Measurements from ENCODE around the gene APOL6.
"Not testable (repeated sequence)": the region's sequence is repeated elsewhere in the genome, so short reads cannot be mapped to it uniquely, and the experiment has no call there.

Gene APOL6

DNA sequence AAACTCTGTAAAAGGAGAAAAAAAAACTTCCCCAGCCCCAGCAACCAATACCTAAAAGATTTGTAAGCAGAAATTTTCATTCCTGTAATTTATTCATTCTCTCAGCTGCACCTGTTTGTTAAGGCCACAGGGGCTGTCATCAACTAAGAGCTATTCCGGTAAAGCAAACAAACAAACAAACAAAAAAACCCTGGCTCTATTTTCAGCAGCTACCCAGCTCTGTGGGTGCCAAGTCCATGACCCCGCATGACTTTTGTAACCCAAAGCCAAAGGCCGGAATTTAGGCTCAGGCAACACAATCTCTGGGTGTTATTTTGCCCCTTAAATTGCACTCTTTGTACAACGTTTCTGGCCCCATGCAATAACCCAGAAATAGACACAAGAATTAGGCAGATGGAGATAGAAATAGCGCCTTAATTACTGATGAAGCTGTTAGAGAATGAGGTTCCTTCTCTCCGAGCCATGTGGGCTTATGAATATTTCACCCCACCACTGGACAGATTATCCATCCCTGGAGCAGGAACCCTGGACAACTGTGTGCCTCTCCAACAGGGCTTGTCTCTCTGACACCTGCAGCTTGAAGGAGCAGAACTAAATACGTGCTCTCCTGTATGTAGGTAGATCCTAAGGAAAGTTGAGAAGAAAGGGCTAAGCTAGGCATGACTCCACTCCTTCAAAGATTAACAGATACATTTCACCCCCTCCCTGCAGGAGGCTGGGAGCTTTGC, 29.4 kb downstream of the APOL6 start:
- DNase-seq (ENCODE audit: low spot score) = no peak

DNA sequence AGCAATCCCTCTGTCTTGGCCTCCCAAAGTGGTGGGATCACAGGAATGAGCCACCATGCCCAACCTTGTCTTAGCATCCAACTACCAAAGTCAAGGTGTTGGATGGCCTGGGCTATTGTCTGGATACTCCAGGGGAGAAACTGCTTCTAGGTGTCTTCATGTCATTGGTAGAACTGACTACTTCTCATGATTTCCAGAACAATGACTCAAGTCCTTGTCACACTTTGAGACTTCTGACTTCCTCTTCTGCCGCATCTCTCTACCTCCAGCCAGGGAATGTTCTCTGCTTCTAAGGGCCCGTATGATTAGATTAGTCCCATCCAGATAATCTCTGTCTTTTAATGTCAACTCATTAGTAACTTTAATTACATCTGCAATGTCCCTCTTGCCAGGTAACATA, 30.6 kb downstream of the APOL6 start:
- DNase-seq (ENCODE audit: low spot score) = no peak

DNA sequence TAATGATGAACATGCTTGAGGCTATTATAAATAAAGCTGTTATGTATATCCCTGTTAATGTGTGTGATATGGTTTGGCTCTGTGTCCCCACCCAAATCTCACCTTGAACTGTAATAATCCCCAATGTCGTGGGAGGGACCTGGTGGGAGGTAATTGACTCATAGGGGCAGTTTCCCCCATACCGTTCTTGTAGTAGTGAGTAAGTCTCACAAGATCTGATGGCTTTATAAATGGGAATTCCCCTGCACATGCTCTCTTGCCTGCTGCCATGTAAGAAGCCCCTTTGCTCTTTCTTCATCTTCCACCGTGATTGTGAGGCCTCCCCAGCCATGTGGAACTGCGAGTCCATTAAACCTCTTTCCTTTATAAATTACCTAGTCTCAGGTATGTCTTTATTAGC, 31.2 kb downstream of the APOL6 start:
- not testable (repeated sequence) for DNase-seq (ENCODE audit: low spot score)

DNA sequence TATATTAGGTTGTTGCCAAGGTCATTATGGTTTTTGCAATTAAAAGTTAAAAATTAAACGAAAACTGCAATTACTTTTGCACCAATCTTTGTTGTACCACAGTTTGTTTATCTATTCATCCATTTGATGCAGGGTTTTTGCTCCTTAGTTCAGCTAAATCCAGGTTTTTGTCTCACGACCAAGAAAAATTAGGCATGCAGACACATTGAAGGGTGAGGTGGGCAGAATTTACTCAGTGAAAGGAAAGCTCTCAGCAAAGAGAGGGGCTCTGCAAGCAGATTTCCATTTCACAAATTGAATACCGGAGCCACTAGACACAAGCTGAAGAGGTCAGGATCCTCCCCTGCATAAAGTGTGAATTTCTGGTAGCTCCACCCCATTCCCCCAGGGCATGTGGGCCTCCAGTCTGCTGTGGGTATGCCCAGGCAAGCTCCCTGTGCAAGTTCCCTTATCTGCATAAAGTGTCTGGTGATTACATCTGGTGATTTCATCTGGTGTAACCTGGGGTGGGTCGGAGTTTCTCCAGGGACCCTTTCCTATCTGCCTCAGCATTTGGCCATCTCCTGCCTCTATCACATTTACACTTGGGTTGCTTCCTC, 33.3 kb downstream of the APOL6 start:
- no peak for DNase-seq (ENCODE audit: low spot score)

DNA sequence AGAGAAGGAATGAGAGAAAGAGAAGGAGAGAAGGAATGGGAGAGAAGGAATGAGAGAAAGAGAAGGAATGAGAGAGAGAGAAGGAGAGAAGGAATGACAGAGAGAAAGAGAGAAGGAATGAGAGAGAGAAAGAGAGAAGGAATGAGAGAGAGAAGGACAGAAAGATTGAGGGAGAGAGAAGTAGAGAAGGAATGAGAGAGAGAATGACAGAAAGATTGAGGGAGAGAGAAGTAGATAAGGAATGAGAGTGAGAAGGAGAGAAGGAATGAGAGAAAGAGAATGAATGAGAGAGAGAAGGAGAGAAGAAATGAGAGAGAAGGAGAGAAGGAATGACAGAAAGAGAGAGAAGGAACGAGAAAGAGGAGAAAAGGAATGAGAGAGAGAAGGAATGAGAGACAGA, 35.3 kb downstream of the APOL6 start:
- DNase-seq (ENCODE audit: low spot score) = no peak

DNA sequence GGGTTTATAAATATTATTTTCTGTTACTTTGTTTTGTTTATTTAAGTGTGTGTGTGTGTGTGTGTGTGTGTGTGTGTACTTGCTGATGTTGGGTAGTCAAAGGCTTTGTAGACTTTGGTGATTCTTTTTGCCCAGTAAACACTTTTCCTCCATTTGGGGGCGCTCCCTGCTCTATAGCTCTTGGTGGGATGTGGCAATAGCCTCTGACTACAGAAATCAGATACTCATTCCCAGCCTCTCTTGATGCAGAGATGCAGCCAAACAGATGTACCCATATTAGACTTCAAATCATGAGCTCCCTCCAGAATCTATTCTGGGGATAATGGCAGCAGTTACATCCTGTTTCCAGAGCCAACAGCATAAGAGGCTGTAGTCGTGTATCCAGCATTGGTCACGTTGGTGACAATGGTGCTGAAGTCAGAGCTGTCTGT, 36.0 kb downstream of the APOL6 start:
- no peak for DNase-seq (ENCODE audit: low spot score)

DNA sequence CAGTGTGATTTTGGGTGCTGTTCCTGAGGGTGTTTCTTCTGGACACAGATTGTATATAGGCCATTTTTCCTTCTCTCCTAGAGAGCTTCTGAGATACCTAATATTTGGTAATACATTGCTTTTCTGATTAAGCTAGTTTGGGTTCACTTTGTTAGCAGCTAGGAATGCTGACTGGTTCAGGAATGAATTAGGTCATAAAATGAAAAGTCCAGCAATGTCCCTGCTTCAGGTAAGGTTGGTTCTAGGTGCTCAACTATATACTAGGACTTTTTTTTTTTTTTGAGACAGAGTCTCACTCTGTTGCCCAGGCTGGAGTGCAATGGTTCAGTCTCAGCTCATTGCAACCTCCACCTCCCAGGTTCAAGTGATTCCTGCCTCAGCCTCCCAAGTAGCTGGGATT, 36.5 kb downstream of the APOL6 start:
- DNase-seq (ENCODE audit: low spot score) = no peak

DNA sequence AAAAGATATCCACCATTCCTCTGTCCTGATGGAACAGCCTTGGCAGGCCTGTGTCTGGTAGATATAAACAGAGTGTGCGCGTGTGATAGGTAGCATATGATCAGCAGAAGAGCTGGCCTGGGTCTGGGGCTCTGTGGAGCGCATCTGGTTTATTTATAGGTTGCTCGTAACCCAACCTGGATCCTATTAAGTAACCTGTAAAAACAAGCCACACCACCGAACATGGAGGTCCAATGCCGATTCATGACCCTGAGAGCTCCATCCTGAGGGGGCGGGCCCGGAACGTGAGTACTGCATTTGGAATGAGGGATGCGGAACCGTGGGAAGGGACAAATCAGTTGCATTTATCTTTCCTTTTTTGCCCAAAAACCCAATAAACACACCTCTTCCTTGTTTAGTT, 37.5 kb downstream of the APOL6 start:
- no peak for DNase-seq (ENCODE audit: low spot score)

DNA sequence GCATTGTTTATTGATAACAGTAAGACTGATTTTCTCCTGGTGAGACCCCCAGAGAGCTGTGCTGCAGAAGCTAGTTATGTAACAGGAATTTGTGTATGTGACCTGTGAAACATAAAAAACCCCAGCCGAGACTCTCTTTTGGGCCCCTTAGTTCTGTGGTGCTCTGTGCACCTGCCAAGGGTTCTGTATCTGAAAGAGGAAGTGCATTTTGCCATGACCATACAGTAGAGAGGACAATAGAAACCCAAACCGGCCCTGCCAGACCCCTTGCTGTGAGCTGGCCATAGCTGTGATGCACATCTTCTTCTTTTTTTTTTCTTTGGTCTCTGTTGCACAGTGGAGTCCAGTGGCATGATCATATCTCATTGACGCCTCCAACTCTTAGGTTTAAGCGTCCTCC, 38.1 kb downstream of the APOL6 start:
- DNase-seq (ENCODE audit: low spot score) = no peak

DNA sequence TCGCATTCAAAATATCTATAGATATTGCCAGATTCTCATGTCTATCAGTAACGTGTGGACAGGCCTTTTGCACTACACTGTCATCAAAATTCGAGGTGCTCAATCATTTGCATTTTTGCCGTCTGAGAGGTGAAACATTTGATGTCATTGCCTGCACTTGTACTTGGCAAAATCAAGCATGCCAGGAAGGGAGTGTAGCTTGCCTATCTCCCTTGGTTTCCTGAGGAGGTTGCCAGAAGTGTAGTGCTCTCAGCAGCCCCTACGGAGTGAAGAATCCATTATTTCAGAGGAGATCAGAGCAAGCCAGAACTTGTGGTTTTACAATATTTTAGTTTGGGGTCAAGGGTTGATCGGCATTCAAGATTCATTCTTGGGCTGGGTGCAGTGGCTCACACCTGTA, 39.2 kb downstream of the APOL6 start:
- no peak for DNase-seq (ENCODE audit: low spot score)

DNA sequence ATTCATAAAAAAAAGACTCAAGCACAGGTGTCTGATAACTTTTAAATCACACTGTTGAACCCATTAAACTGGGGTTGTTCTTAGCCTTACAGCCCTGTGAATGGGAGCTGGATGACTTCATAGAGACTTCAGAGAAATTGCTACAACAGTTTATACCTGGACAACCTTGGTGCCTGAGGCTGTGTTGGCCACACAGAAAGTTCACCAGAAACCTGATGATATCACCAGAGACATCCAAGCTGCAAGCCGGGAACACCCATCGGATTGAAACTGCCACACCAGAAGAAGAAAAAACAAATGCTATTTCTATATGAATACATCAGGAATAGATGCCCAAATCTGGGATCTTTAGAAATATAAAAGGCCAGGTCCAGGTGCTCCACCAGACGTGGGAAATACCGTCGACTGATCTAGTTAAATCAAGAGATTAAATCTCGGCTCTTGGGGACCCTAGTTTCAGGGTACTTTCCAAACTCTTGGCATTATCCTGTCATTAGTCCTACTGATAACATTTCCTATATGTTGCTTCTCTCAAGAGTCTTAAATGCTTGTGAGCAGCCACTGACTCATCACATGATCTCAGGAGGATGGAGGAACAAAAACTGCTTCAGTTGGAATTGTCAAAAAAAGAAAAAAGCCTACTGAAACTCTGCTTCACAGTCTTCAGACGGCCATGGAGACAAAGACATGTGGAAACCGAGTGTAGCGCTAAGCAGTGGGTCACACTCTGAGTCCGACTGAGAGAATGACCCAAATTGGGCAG, 40.8 kb downstream of the APOL6 start:
- no peak for DNase-seq (ENCODE audit: low spot score)

DNA sequence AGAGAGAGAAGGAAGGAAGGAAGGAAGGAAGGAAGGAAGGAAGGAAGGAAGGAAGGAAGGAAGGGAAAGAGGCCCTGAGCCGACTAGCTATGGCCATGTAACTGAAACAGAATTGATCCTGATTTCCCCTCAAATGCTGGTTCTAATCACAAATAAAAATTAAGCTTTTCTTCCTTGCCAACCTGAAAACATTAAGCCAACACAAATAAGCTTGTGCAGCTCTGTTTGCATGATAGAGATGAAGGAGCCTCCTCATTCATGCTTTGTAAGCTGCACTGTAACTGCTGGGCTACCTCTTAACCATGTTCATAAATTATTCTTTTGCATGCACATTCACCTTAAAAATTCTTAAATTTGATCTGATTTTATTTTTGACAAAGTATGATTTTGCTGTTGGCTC, 41.8 kb downstream of the APOL6 start:
- no peak for DNase-seq (ENCODE audit: low spot score)

DNA sequence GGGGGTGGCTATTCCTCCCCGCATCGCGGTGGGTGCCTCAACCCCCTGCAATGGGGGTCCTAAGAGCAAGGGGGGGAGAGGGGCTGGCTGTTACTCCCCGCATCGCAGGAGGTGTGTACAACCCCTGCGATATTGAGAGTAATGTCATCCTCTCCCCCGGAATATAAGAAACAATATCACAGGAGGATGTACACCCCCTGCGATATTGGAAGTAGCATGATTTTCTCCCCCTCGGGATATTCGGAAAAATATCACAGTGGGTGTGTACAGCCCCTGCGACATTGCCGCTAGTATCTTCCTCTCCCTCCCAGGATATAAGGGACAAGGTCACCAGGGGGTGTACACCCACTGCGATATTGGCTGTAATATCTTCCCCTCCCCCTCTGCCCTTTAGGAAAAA, 47.0 kb downstream of the APOL6 start:
- DNase-seq (ENCODE audit: low spot score) = no peak

DNA sequence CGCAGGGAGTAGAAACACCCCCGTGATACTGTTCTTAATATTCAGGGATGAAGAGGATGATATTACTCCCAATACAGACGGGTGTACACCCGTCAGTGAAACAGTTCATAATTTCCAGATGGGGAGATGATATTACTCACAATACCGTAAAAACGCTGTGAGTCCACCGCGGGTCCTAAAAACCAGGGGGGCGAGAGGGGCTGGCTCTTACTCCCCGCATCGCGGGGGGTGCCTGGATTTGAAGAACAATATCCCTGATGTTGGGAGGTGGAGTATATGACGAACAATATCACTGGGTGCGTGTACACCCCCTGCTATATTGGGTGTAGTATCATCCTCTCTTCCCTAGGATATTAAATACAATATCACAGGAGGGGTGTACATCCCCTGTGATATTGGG, 48.9 kb downstream of the APOL6 start:
- no peak for DNase-seq (ENCODE audit: low spot score)

DNA sequence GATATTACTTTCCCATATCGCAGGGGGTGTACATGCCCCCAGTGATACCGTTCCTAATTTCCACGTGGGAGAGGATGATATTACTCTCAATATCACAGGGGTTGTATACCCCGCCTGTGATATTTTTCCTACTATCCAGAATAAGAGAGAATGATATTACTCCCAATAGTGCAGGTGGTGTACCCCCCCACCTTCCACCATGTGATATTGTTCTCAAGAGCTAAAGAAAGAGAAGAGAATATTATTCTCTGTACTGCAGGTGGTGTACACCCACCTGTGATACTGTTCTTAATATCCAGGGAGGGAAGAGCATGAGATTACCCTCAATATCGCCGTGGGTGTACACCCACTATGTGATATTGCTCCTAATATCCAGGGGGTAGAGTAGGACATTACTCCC, 51.6 kb downstream of the APOL6 start:
- not testable (repeated sequence) for DNase-seq (ENCODE audit: low spot score)

DNA sequence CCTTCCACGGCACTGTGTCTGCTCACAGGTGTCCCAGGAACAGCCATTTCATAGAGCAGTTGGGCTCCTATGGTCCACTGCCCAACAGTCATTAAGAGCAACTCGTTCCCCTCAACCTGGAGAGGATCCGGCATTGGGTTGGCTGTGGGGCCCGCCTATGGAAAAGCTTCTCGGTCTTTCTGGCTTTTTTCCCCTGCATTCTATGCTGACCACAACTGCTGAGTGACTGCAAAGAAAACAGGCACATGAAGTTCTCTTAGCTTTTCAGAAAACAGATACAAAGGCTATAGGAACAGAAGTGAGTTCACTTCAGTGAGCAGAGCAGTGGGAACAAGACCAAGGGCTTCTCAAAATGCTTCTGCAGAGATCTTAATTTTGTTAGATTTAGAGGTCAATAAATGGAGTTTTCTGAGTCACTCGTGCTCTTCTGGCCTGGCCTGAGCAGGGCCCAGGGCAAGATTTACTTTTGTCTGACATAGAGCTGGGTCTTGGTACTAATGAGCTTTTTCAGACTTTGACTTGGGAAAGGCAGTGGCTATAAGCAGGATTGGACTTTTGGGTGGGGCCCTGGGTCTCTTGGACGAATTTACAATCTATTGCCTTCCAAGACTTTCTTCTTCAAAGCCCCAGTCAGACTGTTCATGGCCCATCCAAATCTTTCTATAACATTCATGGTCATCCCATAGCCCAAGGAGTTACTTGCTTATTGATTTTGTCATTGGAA, 55.8 kb downstream of the APOL6 start:
- no peak for DNase-seq (ENCODE audit: low spot score)

DNA sequence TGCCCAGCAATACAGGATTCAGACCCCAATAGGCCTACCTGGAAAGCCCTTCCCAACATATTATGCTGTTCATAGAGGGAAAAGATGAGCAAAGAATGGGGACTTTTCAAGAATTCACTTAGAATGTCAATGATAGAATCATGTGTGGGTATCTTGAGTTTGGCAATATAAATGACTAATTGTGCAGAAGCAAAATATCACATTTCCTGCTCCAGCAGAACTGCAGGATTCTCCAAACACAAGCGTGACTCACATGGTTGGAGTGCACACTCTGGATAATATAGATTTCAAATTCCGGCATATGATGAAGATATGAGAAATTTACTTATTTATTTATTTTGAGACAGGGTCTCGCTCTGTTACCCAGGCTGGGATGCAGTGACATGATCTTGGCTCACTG, 56.9 kb downstream of the APOL6 start:
- no peak for DNase-seq (ENCODE audit: low spot score)

DNA sequence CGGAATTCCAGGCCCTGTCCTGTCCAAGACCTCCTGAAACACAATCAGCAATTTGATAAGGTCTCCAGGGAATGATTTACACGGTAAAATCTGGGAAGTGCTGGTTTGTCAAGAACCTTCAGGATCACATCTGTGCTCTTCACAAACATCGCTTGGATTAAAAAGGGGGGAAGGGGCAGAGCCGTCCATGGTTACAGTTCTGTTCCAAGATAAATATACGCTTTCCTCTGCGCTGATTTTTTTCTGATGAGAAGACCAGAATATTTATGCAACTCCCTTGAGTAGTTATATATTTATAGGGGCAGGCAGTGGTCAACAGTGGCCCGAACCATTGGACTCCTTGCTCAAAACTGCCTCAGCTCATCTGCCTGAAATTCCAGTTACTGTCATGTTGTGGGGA, 60.2 kb downstream of the APOL6 start:
- DNase-seq (ENCODE audit: low spot score) = no peak

DNA sequence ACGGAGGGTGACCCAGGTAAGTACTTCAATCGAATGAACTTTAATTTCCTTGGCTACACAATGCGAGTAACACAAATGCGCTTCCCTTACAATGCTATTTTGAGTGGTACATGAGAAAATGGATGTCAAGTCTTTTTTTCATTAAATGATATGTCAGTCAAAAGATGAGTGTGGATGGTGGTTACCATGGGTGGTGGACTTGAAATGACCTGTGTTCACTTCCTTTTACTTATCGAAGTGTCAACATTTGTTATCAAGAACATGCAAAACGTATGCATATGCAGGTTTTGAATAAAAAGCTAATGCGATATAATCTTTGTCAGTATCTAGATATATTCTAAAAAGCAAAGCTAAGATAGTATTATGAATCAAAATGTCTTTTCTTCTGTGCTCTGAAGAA, 60.7 kb downstream of the APOL6 start:
- DNase-seq (ENCODE audit: low spot score) = no peak

DNA sequence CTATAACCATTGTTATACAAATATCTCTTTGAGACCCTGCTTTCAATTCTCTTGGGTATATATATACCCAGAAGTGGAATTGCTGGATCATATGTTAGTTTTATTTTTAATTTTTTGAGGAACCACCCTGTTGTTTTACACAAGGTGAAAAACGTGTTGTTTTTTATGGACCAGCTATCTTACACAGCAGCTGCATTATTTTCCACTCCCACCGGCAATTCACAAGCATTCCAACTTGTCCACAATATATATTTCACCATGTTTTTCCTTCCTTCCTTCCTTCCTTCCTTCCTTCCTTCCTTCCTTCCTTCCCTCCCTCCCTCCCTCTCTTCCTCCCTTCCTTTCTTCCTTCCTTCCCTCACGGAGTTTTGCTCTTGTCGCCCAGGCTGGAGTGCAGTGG, 63.1 kb downstream of the APOL6 start:
- no peak for DNase-seq (ENCODE audit: low spot score)

DNA sequence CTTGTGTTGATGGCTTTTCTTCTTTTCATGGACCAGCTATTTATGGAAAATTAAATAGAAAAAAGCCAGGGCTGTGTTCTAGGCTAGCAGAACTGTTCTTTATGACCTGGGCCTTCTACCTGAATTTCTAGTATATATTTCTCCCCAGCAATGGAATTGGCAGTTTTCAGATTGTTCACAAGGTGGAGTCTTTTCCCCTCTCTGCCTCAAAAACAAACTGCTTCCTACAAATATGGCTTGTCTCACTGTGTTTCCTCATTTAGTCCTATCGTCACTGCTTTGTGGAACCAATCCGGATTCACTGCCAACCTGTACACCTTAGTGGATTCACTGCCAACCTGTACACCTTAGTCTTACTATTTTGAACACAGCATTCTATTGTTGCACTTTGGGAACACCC, 64.4 kb downstream of the APOL6 start:
- no peak for DNase-seq (ENCODE audit: low spot score)

DNA sequence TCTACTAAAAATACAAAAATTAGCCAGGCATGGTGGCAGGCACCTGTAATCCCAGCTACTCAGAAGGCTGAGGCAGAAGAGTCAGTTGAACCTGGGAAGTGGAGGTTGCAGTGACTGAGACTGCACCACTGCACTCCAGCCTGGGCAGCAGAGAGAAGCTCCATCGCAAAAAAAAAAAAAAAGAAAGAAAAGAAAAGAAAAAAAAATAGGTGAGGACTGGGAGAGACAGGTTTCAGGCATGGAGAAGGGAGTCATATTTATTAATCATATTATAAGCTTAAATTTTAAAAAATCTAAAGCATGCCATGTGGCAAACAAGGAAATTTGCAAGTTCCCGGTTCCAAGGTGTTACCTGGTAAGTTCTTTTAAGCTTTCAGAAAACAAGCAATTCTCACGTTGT, 69.3 kb downstream of the APOL6 start, which contains the start of gene APOL5:
Gene APOL5, plus strand, starts transcription at position 301 of the 400 bp plus-strand sequence. Its CDS starts 0 bp downstream, at position 301.
- DNase-seq (ENCODE audit: low spot score) = no peak

All from hematopoietic multipotent progenitor cell treated with erythropoietin and hydrocortisone succinate and interleukin-3 and kit ligand, for 17 days (in vitro differentiated cells).